PC-3 (cell line): ENCODE data around the gene RPE.
A peak's percentile ranks its signal among the peaks of the same experiment; 100 is the strongest.

ENCODE experiments used
- EZH2 ChIP-seq: fragments of 300-600 bp; sonication (generic); IDR thresholded peaks from one replicate; pipeline ENCODE4 v1.6.1; 2017; ENCODE audit warnings: antibody characterized with exemption, mild to moderate bottlenecking, low read length; ENCODE audit not compliant: unreplicated experiment
- TF ChIP-seq, protein P1 (sequence below): fragments of 300-600 bp; sonication (generic); conservative IDR thresholded peaks from 2 replicates; pipeline ENCODE4 v1.5.1; 2017; ENCODE audit warnings: antibody characterized with exemption, low read depth, mild to moderate bottlenecking, low read length

DNA sequence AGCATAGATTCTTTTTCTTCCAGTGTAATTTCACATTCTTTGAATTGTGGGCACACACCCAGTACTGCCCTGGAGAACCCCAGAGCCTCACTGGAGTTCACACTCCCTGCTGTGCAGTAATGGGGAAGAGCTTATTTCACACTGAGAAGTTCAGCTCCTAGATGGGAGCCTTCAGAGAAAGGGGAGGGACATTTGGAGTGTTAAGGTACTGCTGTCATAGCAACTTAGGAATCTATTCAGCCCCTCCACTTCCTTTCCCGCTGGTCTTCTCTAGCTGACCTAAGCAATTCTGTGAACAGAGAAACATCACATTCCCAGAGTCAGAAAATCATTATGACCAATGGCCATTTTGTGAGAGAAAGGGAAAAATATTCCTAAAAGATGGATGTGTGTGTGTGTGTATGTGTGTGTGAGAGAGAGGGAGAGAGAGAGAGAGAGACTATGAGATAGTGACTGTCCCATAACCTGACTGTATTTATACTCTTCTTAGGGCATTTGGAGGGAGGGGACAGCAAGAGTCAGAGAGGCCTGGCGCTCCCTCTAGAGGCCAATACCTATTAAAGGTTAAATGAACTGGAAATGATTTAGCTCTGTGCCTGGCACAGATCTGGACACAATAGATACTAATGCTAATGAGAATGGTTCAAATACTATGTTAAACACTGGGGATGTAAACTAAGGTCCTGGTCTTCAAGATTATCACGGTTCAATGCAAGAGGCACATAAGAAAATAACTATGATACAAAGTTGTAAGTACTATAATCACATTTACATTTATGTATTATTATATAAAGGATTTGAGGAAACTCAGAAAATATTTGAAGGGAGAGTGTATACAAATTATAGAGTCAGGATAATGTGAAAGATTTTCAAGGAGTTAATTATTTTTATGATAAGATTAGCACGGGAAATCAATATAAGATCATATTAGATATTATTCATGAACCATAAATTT, 41.5 kb upstream of the RPE start:
- TF ChIP-seq, protein P1, sequence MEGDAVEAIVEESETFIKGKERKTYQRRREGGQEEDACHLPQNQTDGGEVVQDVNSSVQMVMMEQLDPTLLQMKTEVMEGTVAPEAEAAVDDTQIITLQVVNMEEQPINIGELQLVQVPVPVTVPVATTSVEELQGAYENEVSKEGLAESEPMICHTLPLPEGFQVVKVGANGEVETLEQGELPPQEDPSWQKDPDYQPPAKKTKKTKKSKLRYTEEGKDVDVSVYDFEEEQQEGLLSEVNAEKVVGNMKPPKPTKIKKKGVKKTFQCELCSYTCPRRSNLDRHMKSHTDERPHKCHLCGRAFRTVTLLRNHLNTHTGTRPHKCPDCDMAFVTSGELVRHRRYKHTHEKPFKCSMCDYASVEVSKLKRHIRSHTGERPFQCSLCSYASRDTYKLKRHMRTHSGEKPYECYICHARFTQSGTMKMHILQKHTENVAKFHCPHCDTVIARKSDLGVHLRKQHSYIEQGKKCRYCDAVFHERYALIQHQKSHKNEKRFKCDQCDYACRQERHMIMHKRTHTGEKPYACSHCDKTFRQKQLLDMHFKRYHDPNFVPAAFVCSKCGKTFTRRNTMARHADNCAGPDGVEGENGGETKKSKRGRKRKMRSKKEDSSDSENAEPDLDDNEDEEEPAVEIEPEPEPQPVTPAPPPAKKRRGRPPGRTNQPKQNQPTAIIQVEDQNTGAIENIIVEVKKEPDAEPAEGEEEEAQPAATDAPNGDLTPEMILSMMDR = peak; percentile 87
- no peak for TF ChIP-seq EZH2
